A549 (cell line): ENCODE data around the gene DHX57. TPM values are rescaled to one million over a fixed set of nuclear protein-coding genes. Genes with fewer than 3 reads are reported as not detected.

Experiments used
- ATAC-seq, 2 experiments: fragments of 200-7000 bp in 1 of 2; fragments of >200 bp in 1 of 2; cut with Nextera tagmentation in 1 of 2; cut with Tn5 transposase in 1 of 2; 3 replicates each; pipeline versions ENCODE4 v1.8.0 to v1.9.1; 2018 to 2020; ENCODE audit warnings: mild to moderate bottlenecking in 1 of 2, moderate library complexity in 1 of 2
- CTCF ChIA-PET: fragments of 300-600 bp; sonication (Branson Sonifier 250); formaldehyde crosslinking; extraction: SDS; loops from one replicate; lab custom pipeline; 2021; ENCODE audit warnings: antibody characterized with exemption, inconsistent platforms; lab: Yijun Ruan, JAX
- POLR2A ChIA-PET: fragments of 350-600 bp; formaldehyde crosslinking; extraction: SDS; loops from one replicate; lab custom pipeline; 2021; ENCODE audit warnings: antibody characterized with exemption, inconsistent platforms; lab: Yijun Ruan, JAX
- DNase-seq, 2 experiments: peaks; one replicate each; pipeline versions ENCODE4 v3.0.0 to v3.0.0-alpha.2; 2011 to 2016; ENCODE audit warnings: low read depth in 1 of 2, low spot score in 1 of 2
- FAIRE-seq: peaks from 2 replicates; lab custom pipeline; 2011; peaks lifted over from hg19 to GRCh38; lab: Jason Lieb, UNC
- H3K27ac ChIP-seq, 2 experiments: fragments of >200 bp; sonication (Bioruptor Twin); formaldehyde crosslinking; 3 replicates each; pipeline ENCODE4 v1.5.1; 2016 to 2017
- H3K4me1 ChIP-seq: fragments of >200 bp; sonication (Bioruptor Twin); formaldehyde crosslinking; 3 replicates; pipeline ENCODE4 v1.6.1; 2016
- H3K4me2 ChIP-seq: fragments of >200 bp; sonication (Bioruptor Twin); formaldehyde crosslinking; 3 replicates; pipeline ENCODE4 v1.6.1; 2016
- H3K4me3 ChIP-seq: fragments of >200 bp; sonication (Bioruptor Twin); formaldehyde crosslinking; 3 replicates; pipeline ENCODE4 v1.5.1; 2016
- H3K9me3 ChIP-seq: fragments of >200 bp; sonication (Bioruptor Twin); formaldehyde crosslinking; 3 replicates; pipeline ENCODE4 v1.6.1; 2016
- BHLHE40 ChIP-seq: IDR thresholded peaks from 2 replicates; pipeline ENCODE4 v1.6.1; 2012; ENCODE audit warnings: low read depth, low read length, inconsistent platforms
- CBX8 ChIP-seq: fragments of 200-600 bp; sonication (generic); IDR thresholded peaks from 2 replicates; pipeline ENCODE4 v1.6.1; 2016
- CHD2 ChIP-seq: fragments of 150-350 bp; IDR thresholded peaks from 2 replicates; pipeline ENCODE4 v1.6.1; 2014; ENCODE audit warnings: low read length; ENCODE audit not compliant: partially characterized antibody
- EP300 ChIP-seq, 2 experiments: fragments of >200 bp; sonication (Bioruptor Twin); formaldehyde crosslinking; IDR thresholded peaks; 2 replicates in 1 of 2; 3 replicates in 1 of 2; pipeline ENCODE4 v1.6.1; 2016 to 2017
- FOSL2 ChIP-seq, 2 experiments: fragments of 450-650 bp in 1 of 2; fragments of >200 bp in 1 of 2; sonication (Bioruptor Twin) in 1 of 2; formaldehyde crosslinking; IDR thresholded peaks; 2 replicates each; pipeline versions ENCODE4 v1.5.0 to v1.6.1; 2016 to 2020; ENCODE audit warnings: mild to moderate bottlenecking in 1 of 2, moderate library complexity in 1 of 2
- HDAC2 ChIP-seq: fragments of 200-600 bp; sonication (generic); IDR thresholded peaks from 2 replicates; pipeline ENCODE4 v1.6.1; 2016
- HES2 ChIP-seq: fragments of >200 bp; sonication (Bioruptor Twin); formaldehyde crosslinking; IDR thresholded peaks from 2 replicates; pipeline ENCODE4 v1.6.1; 2016
- HEYL ChIP-seq: fragments of 250-450 bp; sonication (Bioruptor Pico); IDR thresholded peaks from 2 replicates; pipeline ENCODE4 v1.8.0; 2021; ENCODE audit warnings: mild to moderate bottlenecking, moderate library complexity
- JUNB ChIP-seq: fragments of >200 bp; sonication (Bioruptor Twin); formaldehyde crosslinking; IDR thresholded peaks from 2 replicates; pipeline ENCODE4 v1.6.1; 2016
- KDM1A ChIP-seq: fragments of 200-600 bp; sonication (generic); IDR thresholded peaks from 2 replicates; pipeline ENCODE4 v1.6.1; 2016; ENCODE audit warnings: low read depth, mild to moderate bottlenecking
- MAFK ChIP-seq: fragments of 450-650 bp; IDR thresholded peaks from 2 replicates; pipeline ENCODE4 v1.6.1; 2014; ENCODE audit not compliant: partially characterized antibody
- MAX ChIP-seq: IDR thresholded peaks from 2 replicates; pipeline ENCODE4 v1.6.1; 2012
- MAZ ChIP-seq: fragments of 150-350 bp; IDR thresholded peaks from 2 replicates; pipeline ENCODE4 v1.6.1; 2014; ENCODE audit warnings: antibody characterized with exemption, low read depth, low read length, borderline replicate concordance
- NFE2L2 ChIP-seq: fragments of 150-350 bp; conservative IDR thresholded peaks from 2 replicates; pipeline ENCODE4 v1.6.1; 2014; ENCODE audit warnings: low read length
- PBX3 ChIP-seq: IDR thresholded peaks from 2 replicates; pipeline ENCODE4 v1.6.1; 2012
- POLR2A ChIP-seq: IDR thresholded peaks from 2 replicates; pipeline ENCODE4 v1.6.1; 2012; ENCODE audit warnings: mild to moderate bottlenecking, low read length
- REST ChIP-seq: fragments of 200-600 bp; sonication (generic); IDR thresholded peaks from 2 replicates; pipeline ENCODE4 v1.6.1; 2016; ENCODE audit warnings: antibody characterized with exemption, mild to moderate bottlenecking, moderate library complexity
- TP53 ChIP-seq: fragments of 250-450 bp; sonication (Bioruptor Pico); IDR thresholded peaks from 2 replicates; pipeline ENCODE4 v1.5.0; 2021; ENCODE audit warnings: mild to moderate bottlenecking, moderate library complexity
- ZNF302 ChIP-seq: fragments of 250-450 bp; sonication (Bioruptor Pico); IDR thresholded peaks from 2 replicates; pipeline ENCODE4 v1.9.0; 2021; ENCODE audit warnings: inconsistent platforms, mild to moderate bottlenecking, moderate library complexity
- ZSCAN20 ChIP-seq: fragments of 250-450 bp; sonication (Bioruptor Pico); IDR thresholded peaks from 2 replicates; pipeline ENCODE4 v1.8.0; 2022; ENCODE audit warnings: mild to moderate bottlenecking, moderate library complexity
- WGBS: methylation state at CpG from one replicate; pipeline ENCODE4 v1.1.6; 2017; ENCODE audit errors: missing lambda C conversion rate; 5-methylcytosine and 5-hydroxymethylcytosine counted together
- polyA plus RNA-seq, 4 experiments: library from polyadenylated mRNA; depleted of rRNA in 3 of 4; stranded (reverse); fragments of >200 nt; fragmentation: RNase III in 1 of 4; extraction: RNeasy Plus Mini Kit Qiagen cat#74134 plus additional on column Dnase treatment in 1 of 4; gene quantifications; 2 replicates in 3 of 4; 3 replicates in 1 of 4; pipeline ENCODE4 v1.2.3, GENCODE V29; 2011 to 2017

DHX57 gene
- polyA plus RNA-seq, 2 of the 4 experiments (the other 2 are of a cell fraction) = 20.6 to 31.8 TPM

GRCh38 chr2:38887347-38887746 is 11.6 kb upstream of the DHX57 start:
- no peaks in the 10 kb centered on the region for H3K4me1 ChIP-seq
- TF ChIP-seq FOSL2 (IDR thresholded peaks at IDR 0.05) = no peak
- TF ChIP-seq FOSL2 (CRISPR knock-in tag; IDR thresholded peaks at IDR 0.05) = no peak
- peak; percentile 42; the same call in 1 of the 2 replicates for TF ChIP-seq NFE2L2
- TF ChIP-seq MAFK = peak; percentile 68
- POLR2A ChIA-PET = no interaction called here
- H3K4me3 ChIP-seq = no peak overlapping the region
- H3K27ac ChIP-seq = no peak overlapping the region
- WGBS = 83% methylated on average over 4 of the region's 4 CpGs
- H3K9me3 ChIP-seq = no peaks in the 10 kb centered on the region
- CTCF ChIA-PET = interaction anchor here (0.8 kb wide), 1 partner anchor 15 kb away, joined by 3 read pairs; no protein-coding TSS in a partner anchor
- ATAC-seq (no peak), FAIRE-seq (no peak), DNase-seq (no peak)
- no peak overlapping the region for H3K4me2 ChIP-seq

GRCh38 chr2:38886063-38886462 is 10.3 kb upstream of the DHX57 start:
- CTCF ChIA-PET = interaction anchor here (1.3 kb wide), 1 partner anchor 10 kb away, joined by 4 read pairs; the partner anchor contains the start of genes DHX57 and MORN2
- POLR2A ChIA-PET = no interaction called here

GRCh38 chr2:38876407-38876806 is 673 bp upstream of the DHX57 start:
- TF ChIP-seq EP300 (IDR thresholded peaks at IDR 0.05) (no peak), ZNF302 (CRISPR knock-in tag) (no peak), HDAC2 (no peak), HEYL (CRISPR knock-in tag) (no peak), POLR2A (no peak), MAZ (no peak), REST (no peak), PBX3 (no peak), MAFK (no peak), MAX (no peak), BHLHE40 (no peak)
- TF ChIP-seq, all 56 proteins: peak for 0
- WGBS = 17% methylated on average over 10 of the region's 10 CpGs
- Histone ChIP-seq H3K4me1 (peaks cover 9% of the 10 kb centered on the region), H3K4me3 (peak overlapping the region; percentile 74), H3K27ac (peak overlapping the region; percentile 80 to 90), H3K9me3 (peaks cover 7% of the 10 kb centered on the region; the same call in 1 of the 3 replicates), H3K4me2 (peak overlapping the region; percentile 93)
- ATAC-seq (peak; percentile 3 to 12; a peak in 3 of 6 replicates), DNase-seq (peak in 1 of 2 experiments; percentile 6), FAIRE-seq (no peak)
- ChIA-PET CTCF (interaction anchor here (1.1 to 1.2 kb wide), 2 partner anchors 9 to 70 kb away, joined by 4 read pairs; no protein-coding TSS in a partner anchor), POLR2A (interaction anchor here (0.5 to 2.0 kb wide), 6 partner anchors 58 to 439 kb away, joined by 3 to 17 read pairs (median 4); partner anchors contain the start of gene SRSF7)

More at GRCh38 chr2:38886063-38886462, 10.3 kb upstream of the DHX57 start:
- ATAC-seq (no peak), DNase-seq (no peak), FAIRE-seq (no peak)
- no peaks in the 10 kb centered on the region for H3K4me1 ChIP-seq
- TF ChIP-seq JUNB (no peak), FOSL2 (IDR thresholded peaks at IDR 0.05) (no peak), FOSL2 (CRISPR knock-in tag; IDR thresholded peaks at IDR 0.05) (no peak), KDM1A (no peak)
- no peak overlapping the region for H3K4me3 ChIP-seq
- no peaks in the 10 kb centered on the region for H3K9me3 ChIP-seq
- H3K4me2 ChIP-seq = no peak overlapping the region
- H3K27ac ChIP-seq = no peak overlapping the region

GRCh38 chr2:38875227-38875575 is 533 bp downstream of the DHX57 start:
- CTCF ChIA-PET = no interaction called here
- TF ChIP-seq ZSCAN20 (CRISPR knock-in tag) (no peak), FOSL2 (IDR thresholded peaks at IDR 0.05) (no peak), FOSL2 (CRISPR knock-in tag; IDR thresholded peaks at IDR 0.05) (no peak), HEYL (CRISPR knock-in tag) (no peak), CBX8 (no peak), HES2 (no peak), POLR2A (no peak), EP300 (IDR thresholded peaks at IDR 0.05) (no peak), TP53 (CRISPR knock-in tag) (no peak), CHD2 (no peak)
- TF ChIP-seq, all 56 proteins: peak for 0
- FAIRE-seq = no peak

More at GRCh38 chr2:38875227-38875575, 533 bp downstream of the DHX57 start:
- DNase-seq (no peak), ATAC-seq (no peak; a peak in 3 of 6 replicates)
- POLR2A ChIA-PET = interaction anchor here (1.1 to 2.0 kb wide), 3 partner anchors 72 to 125 kb away, joined by 5 to 17 read pairs (median 5); partner anchors contain the start of gene SRSF7
- Histone ChIP-seq H3K27ac (peak overlapping the region; percentile 80 to 90), H3K4me3 (peak overlapping the region; percentile 74), H3K4me1 (peaks cover 9% of the 10 kb centered on the region), H3K4me2 (peak overlapping the region; percentile 93), H3K9me3 (peaks cover 13% of the 10 kb centered on the region; the same call in 2 of the 3 replicates)
- WGBS = 1% methylated on average over 6 of the region's 10 CpGs
